Stimulated activated CD8-positive, alpha-beta memory T cell treated with anti-CD3 and anti-CD28 coated beads, Interleukin-2, amount 100 ng/mL, for 1 hour (primary cell): ENCODE measurements around the gene MAN1A2.

ENCODE experiments used
- DNase-seq, 2 donors: peaks; one replicate each; pipeline ENCODE4 v3.0.0-alpha.2; 2020; ENCODE audit warnings: low read depth in 2 of 2

MAN1A2 gene

GRCh38 chr1:117575586-117576225, 208.5 kb downstream of the MAN1A2 start:
- no peak for DNase-seq

DNA sequence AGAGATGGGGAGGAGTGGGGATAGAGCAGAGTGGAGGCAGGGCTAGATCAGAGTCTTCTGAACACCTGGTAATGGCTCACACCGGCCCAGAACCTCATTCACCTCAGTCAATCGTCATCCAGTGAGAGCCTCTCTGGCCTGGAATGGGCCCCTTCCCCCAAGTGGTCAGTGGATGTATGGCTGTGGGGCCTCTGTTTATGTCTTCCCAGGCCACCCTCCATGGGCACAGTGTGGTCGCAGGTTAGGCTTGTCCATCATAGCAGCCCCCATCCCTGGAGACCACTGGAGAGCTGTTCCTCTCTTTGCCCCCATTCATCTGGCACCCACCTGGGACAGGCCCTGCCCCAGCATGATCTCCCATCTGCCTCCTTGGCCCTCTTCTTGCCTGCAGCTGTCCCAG, 209.0 kb downstream of the MAN1A2 start:
- DNase-seq: no peak

DNA sequence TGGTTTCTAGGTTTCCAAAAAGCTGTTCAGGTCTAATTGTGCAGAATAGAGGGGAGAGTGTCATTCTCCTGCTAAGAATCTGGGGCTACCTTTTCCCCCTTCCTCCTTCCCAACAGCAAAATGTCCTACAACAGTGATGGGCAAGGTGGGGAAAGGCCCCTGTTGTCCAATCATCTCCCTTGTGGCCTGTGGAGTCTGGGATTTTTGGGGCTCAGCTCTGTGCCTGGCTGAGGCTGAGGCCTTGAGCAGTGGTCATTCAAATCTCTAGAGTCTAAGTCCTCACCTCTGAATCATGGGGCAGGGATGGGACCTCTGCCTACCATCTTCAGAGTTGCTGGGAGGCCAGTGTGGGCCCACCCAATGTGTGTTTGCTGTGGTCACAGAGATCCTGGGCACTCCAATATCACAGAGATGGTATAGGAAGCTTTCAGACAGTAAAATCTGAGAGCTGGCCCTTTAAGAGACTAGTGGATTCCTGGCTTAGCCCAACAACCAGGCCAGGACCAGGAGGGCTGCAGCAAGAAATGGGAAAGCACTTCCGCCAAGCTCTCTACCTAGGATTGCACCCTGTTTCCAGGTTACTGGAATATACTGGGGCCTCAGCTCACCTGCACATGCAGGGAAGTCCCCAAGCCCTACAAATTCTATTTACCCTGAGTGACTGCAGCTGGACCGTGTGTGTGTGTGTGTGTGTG, 210.1 kb downstream of the MAN1A2 start:
- no peak for DNase-seq

- DNase-seq: no peak
These were observed 211.2 kb downstream of the MAN1A2 start for GRCh38 chr1:117578466-117578865.
